Measurements from ENCODE around the gene BCCIP.

Gene BCCIP

GRCh38 chr10:125788156-125789034 is 35.0 kb upstream of the BCCIP start:
- TF ChIP-seq CTCF (IDR thresholded peaks at IDR 0.05), result no peak

DNA sequence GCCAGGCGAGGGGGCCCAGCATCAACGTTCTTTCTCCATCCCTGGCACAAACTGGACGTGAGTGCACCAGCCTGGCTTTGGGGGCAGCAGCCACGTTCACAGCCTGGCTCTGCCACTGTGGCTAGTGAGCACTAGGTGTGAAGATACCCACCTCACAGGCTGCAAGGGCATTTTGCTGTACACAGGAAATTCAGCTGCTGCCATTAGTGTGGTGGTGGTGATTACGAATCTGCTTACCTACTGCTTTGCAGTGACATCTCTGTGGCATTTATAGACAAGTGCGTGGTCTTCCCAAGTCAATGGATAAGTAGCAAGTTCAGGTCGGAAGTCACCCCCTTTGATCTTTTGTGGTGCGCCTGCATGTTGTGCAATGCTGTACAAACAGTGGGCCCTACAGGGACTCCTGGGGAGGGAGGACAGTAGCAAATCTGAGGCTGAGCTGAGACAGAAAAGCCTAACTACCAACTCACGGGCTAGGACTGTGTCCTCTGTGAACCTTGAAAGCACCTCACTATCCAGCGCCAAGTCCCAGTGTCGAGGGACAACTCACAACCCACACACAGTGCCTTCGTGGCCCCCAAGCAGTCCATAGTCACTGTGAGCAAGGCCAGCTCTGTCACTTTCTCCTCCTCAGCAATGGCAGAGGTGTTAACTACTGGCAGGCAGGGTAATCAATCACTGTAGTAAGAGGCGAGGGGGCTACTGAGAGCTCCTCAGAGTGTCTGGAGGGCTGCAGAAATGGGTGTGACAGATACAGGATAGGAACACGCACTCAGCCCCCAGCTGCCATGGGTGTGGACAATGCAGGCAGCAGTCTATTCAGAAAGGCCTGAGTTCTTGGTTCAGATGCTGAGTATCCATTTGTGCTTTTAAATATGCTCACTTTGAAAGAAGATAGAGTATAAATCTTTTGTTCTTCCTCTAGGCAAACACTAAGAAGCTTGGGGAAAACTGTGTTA is 30.7 kb upstream of the BCCIP start:
- TF ChIP-seq CTCF (IDR thresholded peaks at IDR 0.05), result no peak

DNA sequence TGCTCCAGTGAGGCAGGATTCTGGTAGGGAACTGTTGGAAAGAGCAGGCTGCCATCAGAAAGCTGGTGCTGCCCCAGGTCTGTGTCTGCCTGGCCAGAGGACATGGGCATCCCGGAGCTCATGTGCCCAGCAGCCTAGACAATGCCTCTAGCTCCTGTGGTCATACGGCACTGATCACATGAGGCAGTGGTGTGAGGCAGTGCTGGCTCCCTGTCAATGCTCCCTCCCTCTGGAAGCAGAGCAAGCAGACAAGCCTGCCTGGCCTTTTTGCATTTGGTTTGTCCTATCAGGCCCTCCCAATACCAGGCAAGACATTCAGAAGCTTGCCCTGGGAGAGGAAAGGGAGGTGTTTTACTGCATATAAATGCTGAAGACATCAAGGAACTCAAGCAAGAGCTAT is 28.2 kb upstream of the BCCIP start:
- no peak for TF ChIP-seq CTCF (IDR thresholded peaks at IDR 0.05)

- no peak for TF ChIP-seq CTCF (IDR thresholded peaks at IDR 0.05)
These were observed 27.6 kb upstream of the BCCIP start for GRCh38 chr10:125795637-125796190.

DNA sequence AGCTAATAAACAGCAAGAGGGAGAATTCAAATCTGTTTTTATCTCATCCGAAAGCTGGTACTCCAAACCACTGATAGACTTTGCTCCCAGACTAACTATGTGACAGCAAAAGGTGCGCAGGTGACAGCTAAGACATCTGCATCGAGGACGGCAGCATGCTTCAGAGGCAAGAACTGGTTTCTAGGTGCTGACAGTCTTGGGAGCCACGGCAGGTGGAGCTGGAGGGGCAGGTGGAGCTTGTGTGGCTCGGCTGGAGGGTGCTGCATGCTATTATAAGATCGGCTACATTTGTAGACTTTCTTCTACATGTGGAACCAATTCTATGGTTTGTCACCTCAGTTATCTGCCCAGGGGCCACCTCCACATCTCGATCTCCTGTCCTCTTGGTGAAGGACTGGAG is 25.9 kb upstream of the BCCIP start:
- no peak for TF ChIP-seq CTCF (IDR thresholded peaks at IDR 0.05)

DNA sequence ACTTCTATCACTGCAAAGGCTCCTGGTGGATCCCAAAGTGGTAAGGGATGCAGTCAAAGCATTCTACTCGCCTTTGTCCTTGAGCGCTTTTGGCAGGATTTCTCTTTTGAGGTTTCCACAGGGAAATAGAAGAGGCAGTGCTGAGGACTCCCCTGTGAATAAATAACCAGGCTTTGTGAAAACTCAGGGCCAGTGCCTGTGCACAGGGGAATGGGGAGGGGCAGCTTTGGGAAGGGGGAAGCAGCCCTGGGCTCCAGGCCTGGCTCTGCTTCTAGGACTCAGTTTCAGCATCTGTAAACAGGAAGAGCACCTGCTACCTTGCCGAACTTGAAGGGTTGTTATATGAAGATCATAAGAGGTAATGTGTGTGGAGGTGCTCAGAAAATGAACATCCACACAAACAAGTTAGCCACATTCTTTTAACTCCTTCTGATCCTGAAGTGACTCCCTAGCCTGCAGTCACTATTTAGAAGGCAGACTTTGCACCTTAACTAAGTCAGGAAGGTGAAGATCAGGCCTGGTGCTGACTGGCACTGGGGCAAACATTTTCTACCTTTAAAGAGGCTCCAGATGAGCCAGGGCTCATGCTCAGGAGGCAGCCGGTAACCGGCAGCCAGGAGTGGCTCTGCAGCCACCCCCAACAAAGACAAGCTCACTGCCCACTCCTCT is 25.2 kb upstream of the BCCIP start:
- no peak for TF ChIP-seq CTCF (IDR thresholded peaks at IDR 0.05)

Data from LNCAP (cell line).